HG03159 (cell line): Measurements from ENCODE around the gene AK9.

Source experiments
- ATAC-seq: cut with Tn5 transposase; IDR thresholded peaks from one replicate; pipeline ENCODE4 v1.9.1; 2021; ENCODE audit warnings: mild to moderate bottlenecking, moderate library complexity; ENCODE audit not compliant: unreplicated experiment

The AK9 gene

GRCh38 chr6:109448615-109449014 is 242.4 kb downstream of the AK9 start:
- no peak for ATAC-seq

GRCh38 chr6:109447878-109448555 is 243.0 kb downstream of the AK9 start:
- no peak for ATAC-seq

- ATAC-seq = no peak
Observed at GRCh38 chr6:109447087-109447486, 243.9 kb downstream of the AK9 start.

- no peak for ATAC-seq
Observed at GRCh38 chr6:109446541-109446940, 244.5 kb downstream of the AK9 start.

- ATAC-seq = no peak
Observed at GRCh38 chr6:109446072-109446471, 244.9 kb downstream of the AK9 start.

- ATAC-seq = no peak
Observed at GRCh38 chr6:109445382-109445781, 245.6 kb downstream of the AK9 start.

GRCh38 chr6:109443425-109443950 is 247.5 kb downstream of the AK9 start:
- no peak for ATAC-seq
